SK-N-MC (cell line): Measurements from ENCODE around the gene MAPKAPK2.

Experiments used
- DNase-seq: peaks from one replicate; pipeline ENCODE4 v3.0.0-alpha.2; 2011; ENCODE audit warnings: low read depth, low spot score
- H3K27ac ChIP-seq: fragments of 200-600 bp; sonication (generic); 2 replicates; pipeline ENCODE4 v1.5.1; 2016; ENCODE audit warnings: mixed run types
- H3K36me3 ChIP-seq: fragments of 200-600 bp; sonication (generic); 2 replicates; pipeline ENCODE4 v1.6.1; 2017; ENCODE audit warnings: antibody characterized with exemption, low read length, mixed read lengths; ENCODE audit not compliant: insufficient read depth
- H3K4me3 ChIP-seq: fragments of 200-600 bp; sonication (generic); 2 replicates; pipeline ENCODE4 v1.5.1; 2016
- H3K9ac ChIP-seq: fragments of 200-600 bp; sonication (generic); 2 replicates; pipeline ENCODE4 v1.8.0; 2017; ENCODE audit warnings: mixed run types, mixed read lengths; ENCODE audit not compliant: insufficient read length
- H3K9me3 ChIP-seq: fragments of 200-600 bp; sonication (generic); 2 replicates; pipeline ENCODE4 v1.6.1; 2017; ENCODE audit warnings: low read depth, mild to moderate bottlenecking, antibody characterized with exemption, low read length, moderate library complexity, mixed read lengths
- EZH2 ChIP-seq: fragments of 200-600 bp; sonication (generic); IDR thresholded peaks from one replicate; pipeline ENCODE4 v1.6.1; 2017; ENCODE audit warnings: antibody characterized with exemption
- FOXP2 ChIP-seq: optimal IDR thresholded peaks from 2 replicates; pipeline ENCODE3; 2011; ENCODE audit warnings: mild to moderate bottlenecking, moderate library complexity; ENCODE audit not compliant: insufficient read depth; ENCODE audit errors: extremely low read length, control extremely low read depth
- POLR2AphosphoS5 ChIP-seq: IDR thresholded peaks from 2 replicates; pipeline ENCODE4 v1.6.1; 2012; ENCODE audit warnings: mild to moderate bottlenecking, low read depth, low read length, borderline replicate concordance

The MAPKAPK2 gene

DNA sequence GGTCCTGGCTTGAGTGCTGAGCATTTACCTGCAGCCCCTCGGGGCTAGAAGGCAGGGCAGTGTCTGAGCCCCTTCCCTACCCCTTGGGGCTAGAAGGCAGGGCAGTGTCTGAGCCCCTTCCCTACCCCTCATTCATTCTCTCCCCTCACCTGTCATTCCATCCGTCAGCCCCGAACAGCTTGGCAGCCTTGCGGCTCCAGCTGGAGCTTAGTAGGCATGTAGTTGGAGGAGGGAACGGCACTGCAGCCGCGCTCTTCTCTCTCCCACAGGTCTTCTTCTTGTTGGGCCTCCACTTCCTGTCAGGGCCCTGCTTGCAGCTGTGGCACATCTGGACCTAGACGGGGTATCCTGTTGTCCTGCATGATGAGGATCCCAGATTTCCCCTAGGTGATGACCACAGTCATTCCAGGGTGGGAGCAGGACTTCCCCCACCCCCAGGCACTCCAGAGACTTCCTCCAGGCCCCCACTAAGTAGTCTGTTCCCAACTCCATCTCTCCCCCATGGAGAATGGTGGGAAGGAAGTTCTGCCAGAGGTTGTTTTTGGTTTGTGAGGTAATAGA is 22.2 kb downstream of the MAPKAPK2 start:
- Histone ChIP-seq H3K4me3 (no peak overlapping the region), H3K9me3 (no peaks in the 10 kb centered on the region), H3K36me3 (no peaks in the 10 kb centered on the region), H3K27ac (no peak overlapping the region), H3K9ac (no peak overlapping the region)
- no peak for TF ChIP-seq EZH2
- no peak for TF ChIP-seq POLR2AphosphoS5
- no peak for TF ChIP-seq FOXP2
- no peak for DNase-seq

DNA sequence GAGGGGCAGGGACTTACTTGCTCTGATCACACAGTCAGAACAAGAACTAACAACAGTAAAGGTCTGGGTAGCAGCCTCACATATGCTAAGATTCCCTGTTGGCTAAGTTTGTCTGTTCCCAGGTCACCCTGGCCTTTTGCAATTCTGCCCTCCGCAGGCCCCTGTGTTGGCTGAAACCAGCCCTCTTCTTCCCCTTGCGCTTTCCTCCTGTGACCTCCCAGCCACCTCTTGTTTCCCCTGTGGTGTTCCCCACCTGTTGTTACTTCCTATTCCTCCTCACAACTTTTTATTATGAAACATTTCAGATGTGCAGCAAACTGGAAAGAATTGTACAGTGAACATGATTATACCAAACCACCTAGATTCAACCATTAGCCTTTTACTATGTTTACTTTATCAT is 23.4 kb downstream of the MAPKAPK2 start:
- Histone ChIP-seq H3K9me3 (no peaks in the 10 kb centered on the region), H3K36me3 (no peaks in the 10 kb centered on the region), H3K27ac (no peak overlapping the region), H3K4me3 (no peak overlapping the region), H3K9ac (no peak overlapping the region)
- no peak for DNase-seq
- TF ChIP-seq POLR2AphosphoS5 (no peak), FOXP2 (no peak), EZH2 (no peak)

DNA sequence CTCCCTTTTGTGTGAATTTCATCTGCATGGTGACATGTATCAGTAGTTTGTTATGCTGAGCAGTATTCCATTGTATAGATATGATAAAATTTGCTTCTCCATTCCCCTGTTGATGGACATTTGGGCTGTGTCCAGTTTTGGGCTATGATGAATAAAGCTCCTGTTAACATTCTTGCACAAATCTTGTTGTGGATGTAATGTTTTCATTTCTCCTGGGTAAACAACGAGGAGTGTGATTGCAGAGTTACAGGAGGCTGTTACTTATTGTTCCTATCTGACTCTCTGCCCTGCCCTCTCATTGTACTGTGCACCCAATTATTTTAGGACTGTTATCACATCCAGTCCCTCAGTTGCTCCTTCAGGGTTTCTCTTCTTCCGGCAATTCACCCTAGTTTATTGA is 24.2 kb downstream of the MAPKAPK2 start:
- DNase-seq = no peak
- no peak for TF ChIP-seq EZH2
- no peak for TF ChIP-seq FOXP2
- TF ChIP-seq POLR2AphosphoS5 = no peak

DNA sequence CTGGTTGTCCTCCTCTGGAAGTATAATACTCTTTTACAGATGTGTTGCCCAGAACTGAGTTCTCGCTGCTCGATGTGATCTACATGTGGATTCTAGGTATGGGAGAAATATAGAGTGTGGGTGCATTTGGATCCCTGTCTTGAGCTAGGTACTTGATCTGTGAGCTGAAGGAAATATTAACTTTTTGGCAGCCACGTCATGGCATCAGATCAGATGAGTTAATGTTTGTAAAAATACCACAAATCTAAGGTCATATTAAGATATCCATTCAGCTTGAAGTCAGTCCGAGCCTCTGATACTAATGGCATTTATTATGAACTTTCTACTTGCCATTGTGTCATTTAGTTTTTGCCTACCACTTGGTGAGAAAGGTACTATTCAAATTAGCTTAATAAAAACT is 24.6 kb downstream of the MAPKAPK2 start:
- H3K9me3 ChIP-seq = no peaks in the 10 kb centered on the region
- no peak overlapping the region for H3K27ac ChIP-seq
- H3K4me3 ChIP-seq = no peak overlapping the region
- DNase-seq = no peak
- TF ChIP-seq FOXP2 (no peak), POLR2AphosphoS5 (no peak), EZH2 (no peak)
- no peaks in the 10 kb centered on the region for H3K36me3 ChIP-seq
- H3K9ac ChIP-seq = no peak overlapping the region

More for the DNA sequence above, 24.2 kb downstream of the MAPKAPK2 start:
- Histone ChIP-seq H3K9ac (no peak overlapping the region), H3K27ac (no peak overlapping the region), H3K9me3 (no peaks in the 10 kb centered on the region), H3K36me3 (no peaks in the 10 kb centered on the region), H3K4me3 (no peak overlapping the region)

DNA sequence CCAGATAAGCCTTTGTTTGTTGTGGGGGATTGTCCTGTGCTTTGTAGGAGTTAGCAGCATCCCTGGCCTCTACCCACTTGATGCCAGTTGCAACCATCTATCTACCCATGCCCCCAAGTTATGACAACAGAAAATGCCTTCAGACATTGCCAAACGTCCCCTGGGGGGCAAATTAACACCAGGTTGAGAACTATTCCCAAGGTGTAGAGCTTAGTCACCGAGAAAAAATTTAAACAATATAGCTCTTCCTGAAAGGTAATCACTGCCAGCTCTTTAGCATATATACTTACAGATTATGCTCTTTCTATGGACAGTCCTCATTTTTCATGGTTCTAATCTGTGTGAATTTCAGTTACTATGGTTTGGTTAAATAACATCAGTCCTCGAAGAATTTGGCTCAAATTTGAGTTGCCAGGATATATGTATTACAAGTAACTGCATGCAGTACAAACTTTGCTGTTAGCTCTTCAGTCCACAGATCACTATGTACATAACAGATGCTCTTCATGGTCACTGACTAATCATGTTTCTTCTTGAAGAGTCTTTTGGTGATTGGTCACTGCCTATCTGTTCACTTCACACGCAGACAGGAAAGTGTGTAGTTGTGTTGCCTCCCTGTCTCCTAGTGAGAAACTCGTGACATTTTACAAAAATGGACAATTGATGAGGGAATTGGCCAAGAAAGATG is 25.2 kb downstream of the MAPKAPK2 start:
- Histone ChIP-seq H3K4me3 (no peak overlapping the region), H3K27ac (no peak overlapping the region), H3K9me3 (no peaks in the 10 kb centered on the region), H3K9ac (no peak overlapping the region), H3K36me3 (no peaks in the 10 kb centered on the region)
- DNase-seq = no peak
- no peak for TF ChIP-seq FOXP2
- TF ChIP-seq EZH2 = no peak
- TF ChIP-seq POLR2AphosphoS5 = no peak

DNA sequence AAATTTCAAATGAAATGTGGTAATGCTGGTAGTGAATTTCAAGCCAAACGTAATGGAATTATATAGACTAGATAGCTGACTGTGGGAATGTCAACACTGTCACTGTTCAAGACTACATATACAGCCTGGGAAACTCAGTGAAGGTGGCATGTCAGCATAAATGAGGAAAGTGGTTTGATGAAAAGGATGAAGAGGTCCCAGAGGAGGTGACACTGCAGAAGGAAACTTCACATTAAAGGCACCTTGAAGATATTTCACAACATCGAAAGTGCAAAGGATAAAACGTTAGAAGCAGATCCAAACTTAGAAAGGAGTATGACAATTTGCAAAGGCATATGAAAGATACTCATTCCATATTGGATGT is 25.7 kb downstream of the MAPKAPK2 start:
- H3K9ac ChIP-seq = no peak overlapping the region

DNA sequence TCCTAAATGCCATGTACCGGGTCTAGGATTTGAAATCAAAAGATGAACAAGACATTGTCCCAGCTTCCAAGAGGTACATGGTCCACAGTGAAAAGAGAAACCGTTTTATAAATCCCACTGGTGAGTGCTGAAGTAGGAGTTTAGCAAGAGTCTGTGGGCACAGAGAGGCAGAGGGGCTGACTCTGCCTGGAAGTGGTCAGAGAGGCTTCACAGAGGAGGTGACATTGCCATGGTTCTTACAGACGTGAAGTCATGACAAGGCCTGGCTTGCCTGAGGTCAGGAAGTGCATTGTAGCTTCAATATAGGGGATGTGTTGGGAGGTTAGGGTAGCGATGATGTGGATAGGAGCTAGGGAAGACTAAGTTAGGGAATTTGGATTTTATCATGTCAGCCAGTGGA is 28.4 kb downstream of the MAPKAPK2 start:
- Histone ChIP-seq H3K4me3 (no peak overlapping the region), H3K36me3 (no peaks in the 10 kb centered on the region), H3K27ac (no peak overlapping the region), H3K9ac (no peak overlapping the region), H3K9me3 (no peaks in the 10 kb centered on the region)
- TF ChIP-seq POLR2AphosphoS5 (no peak), FOXP2 (no peak), EZH2 (no peak)
- DNase-seq = no peak

More for the DNA sequence above, 25.7 kb downstream of the MAPKAPK2 start:
- DNase-seq = no peak
- no peaks in the 10 kb centered on the region for H3K36me3 ChIP-seq
- no peaks in the 10 kb centered on the region for H3K9me3 ChIP-seq
- TF ChIP-seq FOXP2 (no peak), POLR2AphosphoS5 (no peak), EZH2 (no peak)
- H3K4me3 ChIP-seq = no peak overlapping the region
- H3K27ac ChIP-seq = no peak overlapping the region

DNA sequence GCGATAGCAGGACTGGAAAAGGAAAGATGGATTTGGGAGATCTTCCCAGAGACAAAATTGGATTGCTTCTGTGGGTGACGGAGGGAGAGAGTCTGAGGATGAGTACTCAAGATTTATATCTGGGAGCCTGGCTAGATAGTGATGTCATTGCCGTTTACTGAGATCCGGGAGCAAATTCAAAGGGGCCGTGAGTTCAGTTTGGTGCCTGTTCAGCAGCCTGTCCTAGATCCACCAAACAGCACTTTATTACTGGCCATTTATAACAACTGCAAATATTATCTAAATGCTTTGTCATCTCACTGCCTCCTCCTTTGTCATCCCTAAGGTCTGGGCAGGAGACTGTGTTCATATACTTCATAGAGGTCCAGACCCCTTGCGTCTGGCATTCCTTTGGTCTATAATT is 29.2 kb downstream of the MAPKAPK2 start:
- no peak overlapping the region for H3K27ac ChIP-seq
- H3K4me3 ChIP-seq = no peak overlapping the region
- DNase-seq = no peak
- no peak overlapping the region for H3K9ac ChIP-seq
- no peaks in the 10 kb centered on the region for H3K9me3 ChIP-seq
- H3K36me3 ChIP-seq = no peaks in the 10 kb centered on the region
- TF ChIP-seq POLR2AphosphoS5 (no peak), EZH2 (no peak), FOXP2 (no peak)

DNA sequence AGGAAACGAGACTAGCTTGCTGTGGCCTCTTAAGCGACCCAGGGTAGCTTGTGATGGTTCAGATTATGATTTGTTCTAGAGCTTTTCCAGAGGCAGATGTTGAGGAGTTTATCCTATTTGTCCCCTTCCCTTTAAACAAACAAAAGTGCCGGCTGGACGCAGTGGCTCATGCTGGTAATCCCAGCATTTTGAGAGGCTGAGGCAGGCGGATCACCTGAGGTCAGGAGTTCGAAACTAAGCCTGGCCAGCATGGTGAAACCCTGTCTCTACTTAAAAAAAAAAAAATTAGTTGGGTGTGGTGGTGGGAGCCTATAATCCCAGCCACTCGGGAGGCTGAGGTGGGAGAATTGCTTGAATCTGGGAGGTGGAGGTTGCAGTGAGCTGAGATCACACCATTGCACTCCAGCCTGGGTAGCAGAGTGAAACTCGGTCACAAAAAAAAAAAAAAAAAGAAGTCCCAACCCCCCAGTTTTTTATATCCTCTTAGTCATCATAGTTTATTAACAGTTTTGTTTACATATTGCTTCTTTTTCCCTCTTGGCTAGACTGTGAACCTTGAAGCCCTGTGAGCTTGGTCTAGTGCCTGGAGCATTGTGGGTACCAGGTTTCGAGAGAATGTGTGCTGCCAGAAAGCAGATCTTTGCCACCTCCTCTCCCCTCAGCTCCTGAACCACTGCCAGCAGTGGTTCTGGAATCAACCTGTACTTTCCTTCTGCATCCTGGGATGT is 29.8 kb downstream of the MAPKAPK2 start:
- Histone ChIP-seq H3K9me3 (no peaks in the 10 kb centered on the region), H3K9ac (no peak overlapping the region), H3K4me3 (no peak overlapping the region), H3K36me3 (no peaks in the 10 kb centered on the region), H3K27ac (no peak overlapping the region)
- TF ChIP-seq EZH2 (no peak), FOXP2 (no peak), POLR2AphosphoS5 (no peak)
- no peak for DNase-seq
